NAMALWA (cell line): ENCODE data around the gene PPP2R2C.

ENCODE experiments used
- DNase-seq: peaks from one replicate; pipeline ENCODE4 v3.0.0-alpha.2; 2015; ENCODE audit warnings: low spot score

PPP2R2C gene

GRCh38 chr4:6448476-6449170 lies 23.8 kb downstream of the PPP2R2C start:
- DNase-seq = no peak

GRCh38 chr4:6447672-6448171 lies 24.7 kb downstream of the PPP2R2C start:
- no peak for DNase-seq

GRCh38 chr4:6446538-6447451 lies 25.6 kb downstream of the PPP2R2C start:
- no peak for DNase-seq

- DNase-seq = no peak
Measured at GRCh38 chr4:6446130-6446482, 26.3 kb downstream of the PPP2R2C start.

- no peak for DNase-seq
Measured at GRCh38 chr4:6445403-6446129, 26.8 kb downstream of the PPP2R2C start.

- no peak for DNase-seq
Measured at GRCh38 chr4:6444582-6444981, 27.8 kb downstream of the PPP2R2C start.

GRCh38 chr4:6443035-6444023 lies 29.1 kb downstream of the PPP2R2C start:
- no peak for DNase-seq

- DNase-seq = no peak
Measured at GRCh38 chr4:6442555-6442954, 29.9 kb downstream of the PPP2R2C start.

GRCh38 chr4:6441758-6442157 lies 30.7 kb downstream of the PPP2R2C start:
- DNase-seq = no peak

- no peak for DNase-seq
Measured at GRCh38 chr4:6441202-6441582, 31.2 kb downstream of the PPP2R2C start.

- no peak for DNase-seq
Measured at GRCh38 chr4:6440506-6441201, 31.8 kb downstream of the PPP2R2C start.

- no peak for DNase-seq
Measured at GRCh38 chr4:6439120-6439762, 33.2 kb downstream of the PPP2R2C start.

- no peak for DNase-seq
Measured at GRCh38 chr4:6437826-6438238, 34.6 kb downstream of the PPP2R2C start.

GRCh38 chr4:6435010-6435409 lies 37.4 kb downstream of the PPP2R2C start:
- DNase-seq = no peak

GRCh38 chr4:6430927-6431326 lies 41.5 kb downstream of the PPP2R2C start:
- no peak for DNase-seq

- DNase-seq = no peak
Measured at GRCh38 chr4:6427439-6428090, 44.8 kb downstream of the PPP2R2C start.

- DNase-seq = no peak
Measured at GRCh38 chr4:6426571-6427438, 45.6 kb downstream of the PPP2R2C start.

- DNase-seq = no peak
Measured at GRCh38 chr4:6425911-6426310, 46.5 kb downstream of the PPP2R2C start.

GRCh38 chr4:6425336-6425735 lies 47.1 kb downstream of the PPP2R2C start:
- no peak for DNase-seq
